Ramos (cell line): Measurements from ENCODE around the gene DIAPH1.

Experiments
- in situ Hi-C: fragments of 300-500 bp; cut with MboI; formaldehyde crosslinking; loops from one replicate; pipeline ENCODE4 v1.14.3; 2022; ENCODE audit warnings: low sequenced_read_pairs; ENCODE audit not compliant: unreplicated experiment

DIAPH1 gene

DNA sequence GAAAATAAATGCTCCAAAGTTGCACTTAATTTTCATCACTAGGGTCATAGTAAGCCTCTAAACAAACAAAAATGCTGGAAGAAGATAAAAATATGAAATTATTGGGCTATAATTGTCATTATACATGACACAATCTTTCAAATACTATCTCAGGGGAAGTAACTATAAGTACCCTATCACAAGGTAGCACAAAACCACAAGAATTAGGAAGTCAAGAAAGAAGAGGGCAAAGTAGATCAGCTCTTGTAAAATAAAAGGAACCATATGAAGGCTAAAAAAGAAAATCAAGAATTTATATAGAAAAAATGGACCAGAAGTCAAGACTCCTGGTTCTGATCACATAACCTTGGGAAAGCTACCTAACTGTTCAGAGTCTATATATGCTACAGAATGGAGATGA, 48.1 kb downstream of the DIAPH1 start:
- in situ Hi-C loops: no loop called here

DNA sequence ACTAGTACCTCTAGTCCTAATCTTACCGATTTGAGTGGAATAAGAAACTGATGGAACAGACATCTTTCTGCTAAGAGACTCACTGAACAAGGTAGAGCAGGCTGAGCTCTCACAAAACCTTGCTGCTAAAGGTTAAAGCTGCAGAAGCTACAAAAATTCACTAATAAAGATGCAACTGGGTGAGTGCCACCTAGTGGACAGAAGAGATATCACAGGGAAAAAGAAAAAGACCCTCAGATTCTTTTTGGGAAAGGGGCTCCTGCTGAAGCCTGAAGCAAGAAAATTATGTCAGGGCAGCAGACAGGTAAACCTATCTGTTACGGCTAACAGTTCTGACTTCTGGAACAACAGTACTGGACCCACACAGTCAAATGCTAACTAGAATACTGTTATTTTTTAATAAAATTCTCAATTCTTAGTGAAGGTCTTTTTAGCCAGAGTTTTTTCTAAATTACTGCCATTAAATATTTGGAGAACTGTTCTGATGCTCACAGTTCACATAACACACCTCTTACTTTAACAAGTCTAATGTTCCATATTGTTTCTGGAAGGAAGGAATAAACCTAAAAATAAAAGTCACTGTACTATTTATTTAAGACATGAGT, 51.2 kb downstream of the DIAPH1 start:
- in situ Hi-C loops: no loop called here

DNA sequence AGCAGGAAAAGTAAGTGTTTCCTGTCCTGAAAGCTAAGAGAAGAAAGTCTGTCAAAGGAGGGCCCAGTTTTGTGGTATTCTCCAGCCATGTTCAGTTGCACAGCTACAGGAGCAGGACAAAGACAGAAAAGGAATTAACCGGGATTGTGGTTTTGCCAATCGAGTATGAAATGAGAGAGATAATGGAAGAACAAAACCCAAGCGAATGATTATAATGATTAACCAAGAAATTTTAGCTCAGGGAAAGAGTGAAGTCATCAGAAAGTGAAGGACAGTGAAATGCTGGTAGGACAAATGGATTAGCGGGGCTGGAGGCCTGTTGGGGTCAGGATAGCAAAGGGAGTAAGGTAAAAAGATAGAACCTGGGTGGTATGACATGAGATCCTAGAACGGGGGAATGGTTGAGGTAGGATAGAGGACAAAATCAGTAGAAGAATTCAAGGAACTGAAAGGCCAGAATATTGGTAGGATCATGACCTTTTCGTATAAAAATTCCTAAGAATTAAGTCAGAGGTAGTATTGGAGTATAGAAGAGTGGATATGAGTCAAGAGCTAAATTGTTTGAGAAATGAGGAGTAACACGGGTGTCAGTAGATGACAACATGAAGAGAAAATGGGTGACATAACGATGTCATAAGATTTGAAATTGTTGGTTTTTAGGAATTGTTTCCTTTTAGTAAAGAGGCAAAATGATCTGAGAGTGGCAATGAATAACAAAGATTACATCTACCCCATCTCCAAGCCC, 52.8 kb downstream of the DIAPH1 start:
- in situ Hi-C loops: no loop called here

DNA sequence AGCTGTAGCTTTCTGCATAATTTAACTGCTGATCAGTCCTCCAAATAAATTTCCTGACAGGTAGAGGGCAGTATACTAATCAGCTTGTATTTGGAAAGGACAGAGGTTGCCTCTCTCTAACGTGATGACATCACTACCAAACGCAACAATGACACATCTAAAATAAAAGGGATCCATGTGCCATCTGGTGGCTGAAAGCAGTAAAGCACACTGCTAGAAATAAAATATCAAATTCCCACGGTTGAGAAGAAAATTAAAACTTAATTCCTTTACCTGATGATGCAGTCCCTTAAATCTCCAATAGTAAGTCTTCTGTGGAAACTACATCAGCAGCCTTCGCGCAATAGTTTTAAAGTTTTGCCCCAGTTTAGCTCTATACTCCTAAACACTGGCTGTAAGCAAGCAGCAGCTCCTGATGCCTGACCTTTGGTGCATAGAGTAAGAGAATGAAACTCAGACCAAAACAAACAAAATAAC, 54.5 kb downstream of the DIAPH1 start:
- in situ Hi-C loops: no loop called here

DNA sequence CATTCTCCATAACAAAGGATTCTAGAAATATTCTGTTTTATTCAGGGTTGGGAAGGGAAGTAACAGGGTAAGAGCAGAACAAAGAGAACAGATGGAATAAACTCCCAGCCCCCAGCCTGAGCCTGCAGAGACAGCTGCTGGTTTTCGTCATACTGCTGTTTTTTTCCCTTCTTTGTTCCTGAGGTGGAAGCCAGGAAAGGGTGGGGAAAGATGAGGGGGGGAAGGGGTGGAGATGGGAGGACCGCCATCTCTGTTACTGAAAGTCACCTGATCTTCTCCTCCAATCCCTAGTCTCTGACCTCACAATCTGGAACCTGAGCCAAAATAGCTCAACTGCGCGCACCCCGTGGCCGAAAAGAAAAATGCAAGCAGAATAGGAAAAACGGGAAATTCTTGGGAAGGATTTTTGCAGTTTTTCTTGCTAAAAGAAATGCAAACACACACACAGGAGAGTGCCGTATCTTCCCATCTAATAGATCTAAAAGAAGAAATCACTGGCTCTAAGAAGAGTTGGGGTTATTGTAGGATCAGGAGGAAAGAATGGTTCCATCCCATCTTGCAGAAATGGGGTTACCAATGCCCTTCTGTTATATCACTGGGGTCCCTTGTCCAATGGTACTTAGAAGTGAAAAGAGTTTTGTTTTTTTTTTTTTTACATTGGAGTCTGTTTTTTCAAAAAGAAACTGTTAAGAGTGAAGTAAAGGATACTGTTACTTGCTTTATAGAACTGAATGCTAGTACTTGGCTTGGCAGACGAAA, 57.9 kb downstream of the DIAPH1 start:
- in situ Hi-C loops: no loop called here

DNA sequence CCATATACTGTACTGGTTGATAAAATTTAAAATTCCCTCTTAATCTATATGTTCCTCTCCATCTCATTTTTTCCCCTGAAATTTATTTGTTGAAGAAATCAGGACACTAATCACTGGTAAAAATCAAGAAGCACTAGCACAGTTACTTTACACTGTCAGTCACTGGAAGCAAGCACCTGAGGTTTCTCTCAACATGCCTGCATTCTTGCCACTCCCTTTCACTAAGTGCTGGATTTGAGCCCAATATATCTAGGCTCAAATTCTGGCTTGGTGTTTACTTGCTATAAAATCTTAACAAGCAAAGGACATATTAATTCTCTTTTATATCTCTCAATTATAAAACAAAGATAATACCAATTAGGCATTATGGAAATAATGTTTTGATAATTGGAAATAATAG, 58.6 kb downstream of the DIAPH1 start:
- in situ Hi-C loops: no loop called here

DNA sequence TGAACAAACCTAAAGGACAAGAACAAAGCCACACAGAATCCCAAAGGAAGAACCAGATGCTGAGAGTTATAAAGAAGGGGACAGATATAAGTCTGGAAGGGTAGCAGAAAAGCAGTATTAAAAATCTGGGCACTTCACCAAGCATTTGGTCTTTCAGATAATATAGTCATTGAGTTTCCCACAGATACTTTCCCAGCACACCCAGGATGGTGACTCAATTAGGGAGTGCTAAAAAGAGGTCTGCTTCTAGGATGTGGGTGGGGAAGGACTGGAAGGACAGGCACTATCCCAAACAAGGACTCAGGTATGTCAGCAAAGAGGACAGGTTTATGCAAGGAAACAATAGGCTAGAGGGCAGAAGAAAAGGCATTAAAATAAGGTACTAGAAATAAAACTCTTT, 59.3 kb downstream of the DIAPH1 start:
- in situ Hi-C loops: loop anchor here (5.0 to 10.0 kb wide), 4 partner anchors 37 to 345 kb away; partner anchors contain the start of genes PCDHB13, PCDHGA11 and PCDHGC3

DNA sequence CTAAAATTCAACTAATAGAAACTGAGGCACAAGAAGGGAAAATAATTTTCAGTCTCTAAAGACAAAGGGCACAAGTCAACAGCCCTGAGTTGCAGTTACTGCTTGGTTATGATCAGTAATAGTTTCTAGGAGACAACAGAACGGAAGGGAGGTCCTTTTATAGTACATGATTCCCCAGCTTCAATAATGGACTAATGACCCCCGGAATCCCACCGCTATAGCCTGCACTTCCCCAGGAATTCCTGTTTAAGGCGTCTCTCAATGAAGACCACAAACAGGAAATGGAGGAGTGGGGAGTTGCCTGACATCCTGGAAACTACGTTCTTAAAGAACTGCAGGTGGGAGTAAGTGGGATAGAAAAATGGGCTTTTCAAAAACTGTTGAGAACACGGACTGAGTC, 60.6 kb downstream of the DIAPH1 start:
- in situ Hi-C loops: loop anchor here (5.0 to 10.0 kb wide), 4 partner anchors 36 to 343 kb away; partner anchors contain the start of genes PCDHB13, PCDHGA11 and PCDHGC3

DNA sequence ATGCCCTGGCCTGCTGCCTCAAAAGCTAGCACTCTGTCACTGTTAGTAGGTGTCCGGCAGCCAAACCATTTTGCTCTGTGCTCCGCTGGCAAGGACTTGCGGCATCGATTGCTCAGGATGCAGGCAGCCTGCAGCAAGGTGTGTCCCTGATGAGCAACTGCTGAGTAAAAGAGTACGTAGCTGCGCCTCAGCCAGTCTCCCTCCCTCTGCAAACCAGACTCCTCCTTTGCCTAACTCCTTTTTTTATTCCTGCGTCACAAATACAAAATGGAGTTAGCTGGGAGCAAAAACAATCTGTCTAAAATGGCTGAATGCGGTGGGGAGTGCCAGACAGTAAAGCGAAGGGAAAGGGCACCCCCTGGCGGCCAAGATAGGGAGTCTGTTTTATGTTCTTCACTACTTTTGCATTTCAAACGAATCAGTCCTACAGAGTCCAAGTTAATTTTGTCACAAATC, 61.1 kb downstream of the DIAPH1 start:
- in situ Hi-C loops: loop anchor here (5.0 to 10.0 kb wide), 4 partner anchors 35 to 343 kb away; partner anchors contain the start of genes PCDHB13, PCDHGA11 and PCDHGC3

DNA sequence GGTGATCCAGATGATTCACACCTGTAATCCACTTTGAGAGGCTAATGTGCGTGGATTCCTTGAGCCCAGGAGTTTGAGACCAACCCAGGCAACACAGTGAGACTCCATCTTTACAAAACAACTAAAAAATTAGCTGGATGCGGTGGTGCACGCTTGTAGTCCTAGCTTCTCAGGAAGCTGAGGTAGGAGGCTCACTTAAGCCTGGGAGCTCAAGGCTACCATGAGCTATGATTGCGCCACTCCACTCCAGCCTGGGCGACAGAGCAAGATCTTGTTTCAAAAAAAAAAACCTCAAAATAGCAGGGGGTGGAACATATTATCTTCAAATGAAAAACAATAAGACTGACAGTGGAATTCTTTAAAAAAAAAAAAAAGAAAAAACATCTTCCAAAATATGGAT, 70.9 kb downstream of the DIAPH1 start:
- in situ Hi-C loops: no loop called here

DNA sequence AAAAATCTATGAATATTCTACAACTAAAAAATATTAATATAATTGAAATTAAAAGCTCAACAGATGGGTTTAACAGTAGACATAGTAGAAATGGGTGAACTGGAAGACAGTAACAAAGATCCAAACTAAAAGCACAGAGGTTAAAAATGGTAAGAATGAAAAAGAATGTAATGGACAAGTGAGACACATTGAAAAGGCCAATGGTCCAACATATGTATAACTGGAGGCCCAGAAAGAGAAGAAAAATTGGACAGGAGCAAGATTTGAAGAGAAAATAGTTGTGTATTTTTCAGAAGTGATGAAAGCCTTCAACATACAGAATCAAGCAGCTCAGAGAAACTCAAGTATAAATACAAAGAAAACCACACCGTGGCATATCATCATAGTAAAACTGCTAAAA, 71.3 kb downstream of the DIAPH1 start:
- in situ Hi-C loops: no loop called here

DNA sequence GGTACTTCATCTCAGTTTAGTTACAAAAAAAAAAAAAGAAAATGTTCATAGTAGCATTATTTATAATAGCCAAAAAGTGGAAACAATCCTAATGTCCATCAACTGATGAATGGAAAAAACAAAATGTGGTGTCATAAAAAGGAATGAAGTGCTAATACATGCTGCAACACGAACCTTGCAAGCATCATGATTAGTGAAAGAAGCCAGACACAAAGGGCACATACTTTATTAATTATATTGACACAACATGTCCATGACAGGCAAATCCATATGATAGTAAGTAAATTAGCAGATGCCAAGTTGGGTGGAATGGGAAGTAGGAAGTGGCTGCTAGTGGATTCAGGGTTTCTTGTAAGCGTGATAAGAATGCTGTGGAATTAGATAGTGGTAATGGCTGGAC, 75.7 kb downstream of the DIAPH1 start:
- in situ Hi-C loops: no loop called here

DNA sequence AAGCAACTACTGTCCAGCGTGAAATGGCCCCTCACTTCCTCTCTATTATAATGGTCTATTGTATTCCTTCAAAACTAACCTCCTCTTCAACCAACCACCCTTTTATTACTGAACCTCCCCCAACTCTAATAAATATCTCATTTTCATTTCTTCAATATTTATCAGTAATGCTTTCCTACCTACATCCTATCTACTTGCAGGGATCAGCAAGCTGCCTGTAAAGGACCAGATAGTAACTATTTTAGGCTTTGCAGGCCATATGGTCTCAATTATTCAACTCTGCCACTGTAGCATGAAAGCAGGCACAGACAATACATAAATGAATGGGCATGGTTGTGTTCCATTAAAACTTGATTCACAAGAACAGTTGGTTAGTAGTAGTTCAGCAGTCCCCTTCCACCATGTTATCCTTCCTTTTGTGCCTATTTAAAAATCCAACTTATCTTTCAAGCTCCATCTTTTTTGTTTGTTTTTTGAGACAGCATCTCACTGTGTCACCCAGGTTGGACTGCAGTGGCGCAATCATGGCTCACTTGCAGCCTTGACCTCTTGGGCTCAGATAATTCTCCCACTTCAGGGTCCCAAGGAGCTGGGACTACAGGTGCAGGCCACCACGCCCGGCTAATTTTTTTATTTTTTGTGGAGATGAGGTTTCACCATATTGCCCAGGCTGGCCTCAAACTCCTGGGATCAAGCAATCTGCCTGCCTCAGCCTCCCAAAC, 84.1 kb downstream of the DIAPH1 start:
- in situ Hi-C loops: no loop called here

DNA sequence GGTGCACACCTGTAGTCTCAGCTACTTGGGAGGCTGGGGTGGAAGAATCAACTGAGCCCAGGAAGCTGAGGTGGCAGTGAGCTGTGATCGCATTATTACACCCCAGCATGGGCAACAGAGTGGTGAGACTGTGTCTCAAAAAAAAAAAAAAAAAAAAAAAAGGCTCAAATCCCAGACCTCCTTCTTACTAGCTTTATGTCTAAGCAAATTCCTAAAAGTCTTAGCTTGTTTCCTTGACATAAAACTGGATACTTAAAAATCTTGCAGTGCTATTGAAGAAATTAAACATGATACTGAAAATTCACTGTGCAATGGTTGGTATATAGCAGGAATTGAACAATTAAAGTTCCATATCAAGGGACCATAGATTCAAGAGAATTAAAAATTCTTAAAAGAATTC, 84.9 kb downstream of the DIAPH1 start:
- in situ Hi-C loops: no loop called here

DNA sequence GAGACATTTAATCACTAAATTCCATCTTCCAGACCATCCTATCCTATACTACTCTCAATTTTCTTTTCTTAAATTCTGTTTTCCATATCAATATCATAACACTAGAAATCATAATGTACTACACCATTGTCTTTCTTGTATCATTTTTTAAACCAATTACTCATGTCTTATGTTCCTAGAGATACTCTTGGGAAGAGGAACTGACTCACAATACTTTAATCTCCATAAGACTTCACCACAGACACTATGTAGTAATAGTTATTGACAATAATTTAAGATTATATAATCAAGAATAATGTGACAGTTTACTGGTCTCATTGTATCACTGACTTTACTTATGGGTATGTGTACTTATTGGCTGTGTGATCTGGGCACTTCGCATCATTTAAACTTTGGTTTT, 86.1 kb downstream of the DIAPH1 start:
- in situ Hi-C loops: no loop called here

DNA sequence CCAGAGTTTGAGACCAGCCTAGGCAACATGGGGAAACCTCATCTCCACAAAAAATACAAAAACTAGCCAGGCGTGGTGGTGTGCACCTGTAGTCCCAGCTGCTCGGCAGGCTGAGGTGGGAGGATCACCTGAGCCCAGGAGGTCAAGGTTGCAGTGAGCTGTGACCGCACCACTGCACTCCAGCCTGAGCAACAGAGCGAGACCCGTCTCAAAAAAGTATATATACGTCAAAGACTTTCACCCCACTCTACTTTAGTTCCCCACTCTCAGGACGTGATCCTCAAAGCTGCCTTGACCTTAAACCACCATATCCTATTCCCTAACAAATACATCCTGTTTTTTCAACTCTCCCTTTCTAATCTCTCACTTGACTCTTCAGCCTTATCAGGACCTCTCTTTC, 88.9 kb downstream of the DIAPH1 start:
- in situ Hi-C loops: no loop called here

DNA sequence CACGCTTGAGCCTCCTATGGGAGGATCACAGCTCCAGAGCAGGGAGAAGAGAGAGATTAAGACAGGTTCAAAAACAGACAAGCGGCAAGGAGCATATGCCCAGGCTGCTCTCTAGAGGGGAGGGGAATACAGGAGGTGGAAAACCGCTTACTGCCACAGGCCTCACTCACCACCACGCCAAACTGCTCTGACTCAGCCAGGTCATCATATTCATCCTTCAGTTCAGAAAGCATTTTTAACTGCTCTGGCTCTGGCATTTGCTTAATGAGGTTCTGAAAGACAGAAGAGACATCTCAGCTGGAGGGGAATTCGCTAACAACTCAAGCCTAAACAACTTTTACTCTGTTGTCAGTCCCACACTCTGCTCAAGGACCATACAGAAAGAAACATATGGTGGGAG, 89.8 kb downstream of the DIAPH1 start:
- in situ Hi-C loops: no loop called here

DNA sequence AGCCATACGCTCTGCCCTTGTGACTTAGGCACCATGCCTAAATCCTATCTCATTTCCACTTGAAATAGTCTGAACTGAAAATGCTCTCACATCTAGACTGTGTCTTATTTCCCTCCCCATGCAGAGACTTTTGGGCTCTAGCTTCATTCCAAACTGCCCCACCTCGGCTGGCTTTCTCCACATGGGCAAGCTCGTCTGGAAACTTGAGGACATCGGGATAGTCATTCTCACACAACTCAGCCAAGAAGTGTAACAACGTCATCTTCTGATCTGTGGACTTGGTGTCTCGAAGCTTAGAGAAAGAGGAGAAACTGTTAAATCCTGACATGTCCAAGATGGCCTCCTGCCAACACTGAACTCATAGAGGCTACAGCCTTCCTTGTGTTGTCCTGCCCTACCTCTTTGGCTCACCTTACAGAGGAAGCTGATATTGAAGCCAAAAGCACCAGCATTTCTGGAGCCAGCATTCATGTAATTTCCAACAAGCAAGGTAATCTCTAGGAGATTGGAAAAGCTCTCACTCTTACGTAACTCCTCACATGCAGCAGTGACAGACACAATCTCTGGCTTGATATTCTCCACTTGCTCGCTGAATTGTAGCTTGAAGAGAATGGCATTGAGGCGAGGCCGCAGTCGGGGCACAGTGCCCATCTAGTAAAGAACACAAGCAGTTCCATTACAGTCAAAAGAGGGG, 90.4 kb downstream of the DIAPH1 start:
- in situ Hi-C loops: no loop called here

DNA sequence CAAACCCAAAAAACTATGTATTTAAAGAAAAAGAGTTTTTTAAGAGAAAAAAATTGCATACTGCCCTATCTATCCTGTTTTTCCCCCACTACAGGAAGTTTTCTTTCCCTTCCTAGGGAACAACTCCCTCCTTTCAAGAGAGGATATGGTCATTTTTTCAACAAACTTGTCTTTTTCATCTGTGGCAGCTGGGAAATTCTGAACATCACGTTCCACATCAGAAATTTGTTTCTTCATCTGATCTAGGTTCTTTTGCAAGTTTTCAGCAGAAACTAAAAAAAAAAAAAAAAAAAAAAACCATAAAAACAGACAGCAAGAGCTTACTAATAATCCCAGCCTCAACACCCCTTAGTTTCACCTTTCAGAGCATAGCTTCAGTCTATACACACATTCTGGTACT, 91.4 kb downstream of the DIAPH1 start:
- in situ Hi-C loops: no loop called here

DNA sequence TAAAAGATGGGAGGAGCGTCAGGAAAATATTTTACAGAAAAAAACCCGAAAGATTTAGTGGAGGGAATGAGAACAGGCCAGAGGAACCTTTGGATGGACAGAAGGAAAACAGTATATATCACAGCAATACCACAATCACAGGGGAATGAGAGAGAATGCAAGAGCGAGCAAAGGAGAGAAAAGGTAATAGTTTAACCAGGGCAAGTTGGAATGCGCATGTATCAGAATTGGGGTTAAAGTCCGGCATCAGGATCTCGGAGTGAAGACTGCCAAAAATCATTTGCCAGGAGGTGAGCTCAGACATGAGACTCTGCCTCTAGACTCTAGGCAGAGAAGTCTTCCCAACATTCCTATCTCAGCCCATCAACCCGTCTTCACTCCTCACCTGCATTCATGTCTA, 93.1 kb downstream of the DIAPH1 start:
- in situ Hi-C loops: no loop called here
